ENCODE results near the gene NUCB1. TPM values are rescaled to one million over a fixed set of nuclear protein-coding genes. Genes with fewer than 3 reads are reported as not detected.
"Not testable (repeated sequence)": the region's sequence is repeated elsewhere in the genome, so short reads cannot be mapped to it uniquely, and the experiment has no call there.

NUCB1 gene
- total RNA-seq, 4 donors from 2014 or later = 267 to 424 (median 371) TPM

DNA sequence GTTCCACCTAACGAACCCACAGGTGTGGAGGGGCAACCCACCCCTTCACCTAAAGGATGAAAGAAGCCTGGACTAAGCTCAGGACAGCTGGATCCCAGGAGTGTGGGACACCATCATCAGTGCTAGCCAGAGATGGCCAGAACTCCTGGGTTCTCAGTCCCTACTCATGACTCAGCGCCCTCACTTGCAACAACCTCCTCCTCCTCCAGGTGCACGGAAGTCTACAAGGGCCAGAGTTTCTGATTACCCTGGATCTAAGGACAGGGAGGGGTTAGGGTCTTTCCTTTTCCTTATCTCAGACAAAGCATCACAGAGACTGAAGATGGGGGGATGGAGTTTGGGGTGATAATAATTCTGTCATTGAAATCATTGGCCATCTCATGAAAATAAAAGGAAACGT is 9.6 kb upstream of the NUCB1 start:
- intact Hi-C loops (cut with DNase I) = no loop called here
- Histone ChIP-seq H3K4me1 (peaks cover 0 to under 1% of the 10 kb centered on the region in 2 donors), H3K4me3 (replicated peaks in 1 of 3) (no peak overlapping the region), H3K27ac (no peak overlapping the region), H3K9me3 (no peaks in the 10 kb centered on the region), H3K36me3 (no peaks in the 10 kb centered on the region), H3K27me3 (no peaks in the 10 kb centered on the region)
- WGBS, 2 donors = 74 to 81% methylated on average over 4 of the region's 4 CpGs
- DNase-seq = no peak
- TF ChIP-seq, protein P1, sequence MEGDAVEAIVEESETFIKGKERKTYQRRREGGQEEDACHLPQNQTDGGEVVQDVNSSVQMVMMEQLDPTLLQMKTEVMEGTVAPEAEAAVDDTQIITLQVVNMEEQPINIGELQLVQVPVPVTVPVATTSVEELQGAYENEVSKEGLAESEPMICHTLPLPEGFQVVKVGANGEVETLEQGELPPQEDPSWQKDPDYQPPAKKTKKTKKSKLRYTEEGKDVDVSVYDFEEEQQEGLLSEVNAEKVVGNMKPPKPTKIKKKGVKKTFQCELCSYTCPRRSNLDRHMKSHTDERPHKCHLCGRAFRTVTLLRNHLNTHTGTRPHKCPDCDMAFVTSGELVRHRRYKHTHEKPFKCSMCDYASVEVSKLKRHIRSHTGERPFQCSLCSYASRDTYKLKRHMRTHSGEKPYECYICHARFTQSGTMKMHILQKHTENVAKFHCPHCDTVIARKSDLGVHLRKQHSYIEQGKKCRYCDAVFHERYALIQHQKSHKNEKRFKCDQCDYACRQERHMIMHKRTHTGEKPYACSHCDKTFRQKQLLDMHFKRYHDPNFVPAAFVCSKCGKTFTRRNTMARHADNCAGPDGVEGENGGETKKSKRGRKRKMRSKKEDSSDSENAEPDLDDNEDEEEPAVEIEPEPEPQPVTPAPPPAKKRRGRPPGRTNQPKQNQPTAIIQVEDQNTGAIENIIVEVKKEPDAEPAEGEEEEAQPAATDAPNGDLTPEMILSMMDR (IDR thresholded peaks at IDR 0.05) = no peak
- no peak for TF ChIP-seq POLR2A (IDR thresholded peaks at IDR 0.05)

DNA sequence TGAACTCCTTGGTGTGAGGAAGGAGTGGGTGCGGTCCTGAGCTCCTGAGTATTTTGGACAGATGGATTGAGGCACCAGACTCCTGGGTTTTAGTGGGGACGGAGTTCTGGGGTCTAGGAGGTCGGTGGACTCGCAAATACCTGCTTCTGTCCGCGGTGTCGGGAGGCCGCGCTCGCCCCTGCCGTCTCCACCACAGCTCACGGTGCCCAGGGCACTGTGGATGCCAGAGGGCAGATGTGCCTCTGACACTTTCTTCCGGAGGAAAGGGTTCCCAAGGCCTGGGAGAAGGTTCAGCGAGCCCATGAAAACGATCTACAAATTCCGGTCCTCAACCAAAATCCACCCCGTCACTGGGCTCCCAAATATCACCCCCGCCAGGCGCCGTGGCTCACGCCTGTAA is 4.9 kb upstream of the NUCB1 start:
- Histone ChIP-seq H3K4me1 (peaks cover 3 to 11% of the 10 kb centered on the region in 2 donors), H3K4me3 (replicated peaks in 1 of 3) (no peak overlapping the region), H3K27me3 (no peaks in the 10 kb centered on the region), H3K36me3 (no peaks in the 10 kb centered on the region), H3K9me3 (no peaks in the 10 kb centered on the region), H3K27ac (no peak overlapping the region)
- intact Hi-C loops (cut with DNase I) = no loop called here
- no peak for TF ChIP-seq POLR2A (IDR thresholded peaks at IDR 0.05)
- TF ChIP-seq, protein P1 (IDR thresholded peaks at IDR 0.05) = no peak
- DNase-seq = no peak
- 47 to 69% methylated on average over 20 to 21 of the region's 21 CpGs for WGBS, 2 donors

DNA sequence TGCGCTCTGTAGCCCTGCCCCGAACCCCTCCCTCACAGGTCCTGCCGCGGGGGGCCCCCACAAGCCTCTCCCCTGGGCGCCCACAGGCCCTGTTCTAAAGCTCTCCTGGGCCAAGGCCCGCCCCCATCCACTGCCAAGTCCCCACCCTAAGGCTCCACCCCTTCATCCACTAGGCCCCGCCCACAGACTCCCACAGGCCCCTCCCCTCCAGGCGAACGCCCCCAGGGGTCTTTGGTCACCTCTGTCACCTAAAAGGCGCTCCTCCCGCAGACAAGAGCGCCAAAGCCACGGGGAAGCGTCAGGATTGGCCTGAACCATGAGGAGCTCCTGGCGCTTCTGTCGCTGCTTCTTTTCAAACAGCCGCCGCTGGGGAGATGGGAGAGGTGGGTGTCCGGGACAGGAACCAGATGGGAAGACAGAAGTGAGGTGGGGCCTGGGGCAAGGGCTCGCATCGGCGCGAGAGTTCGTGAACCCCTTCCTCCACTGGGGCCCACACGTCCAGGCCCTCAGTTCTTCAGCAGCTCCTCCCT is 3.9 kb upstream of the NUCB1 start:
- no peaks in the 10 kb centered on the region for H3K27me3 ChIP-seq
- 15 to 21% methylated on average over 16 to 22 of the region's 25 CpGs for WGBS, 2 donors
- DNase-seq = peak; percentile 38 to 47
- H3K27ac ChIP-seq = peak overlapping the region in 1 of 3 donors; percentile 73
- TF ChIP-seq, protein P1 (IDR thresholded peaks at IDR 0.05) = no peak
- TF ChIP-seq POLR2A (IDR thresholded peaks at IDR 0.05) = no peak
- no peaks in the 10 kb centered on the region for H3K36me3 ChIP-seq
- peak overlapping the region in 1 of 3 donors; percentile 6 for H3K4me3 ChIP-seq (replicated peaks in 1 of 3)
- H3K9me3 ChIP-seq = no peaks in the 10 kb centered on the region
- intact Hi-C loops (cut with DNase I) = no loop called here
- H3K4me1 ChIP-seq = peaks cover 10 to 18% of the 10 kb centered on the region in 2 donors

DNA sequence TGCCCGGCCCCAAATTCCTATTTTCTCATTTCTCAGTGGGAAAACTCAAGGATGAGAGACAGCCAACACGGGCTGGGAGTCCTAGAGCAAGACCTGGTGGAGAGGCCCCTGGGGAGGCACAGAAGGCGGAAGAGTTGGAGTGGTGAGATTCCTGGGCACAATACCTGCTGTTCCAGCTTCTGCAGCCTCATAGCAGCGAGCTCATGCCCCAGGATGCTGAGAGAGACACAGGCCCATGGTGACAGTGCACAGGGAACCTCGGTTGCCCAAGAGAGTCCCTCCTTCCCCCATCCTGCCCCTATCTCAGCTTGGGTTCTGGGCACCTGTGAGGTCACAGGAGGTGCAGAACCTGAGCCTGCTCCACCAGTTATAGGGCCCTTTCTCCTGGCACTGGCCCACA is 2.9 kb upstream of the NUCB1 start:
- Histone ChIP-seq H3K4me3 (replicated peaks in 1 of 3) (no peak overlapping the region), H3K4me1 (peaks cover 17 to 27% of the 10 kb centered on the region in 2 donors), H3K27ac (no peak overlapping the region), H3K27me3 (no peaks in the 10 kb centered on the region), H3K36me3 (no peaks in the 10 kb centered on the region), H3K9me3 (no peaks in the 10 kb centered on the region)
- WGBS, 2 donors = 75 to 81% methylated on average over 5 of the region's 5 CpGs
- intact Hi-C loops (cut with DNase I) = no loop called here
- TF ChIP-seq POLR2A (IDR thresholded peaks at IDR 0.05) = no peak
- TF ChIP-seq, protein P1 (IDR thresholded peaks at IDR 0.05) = no peak
- DNase-seq = no peak

DNA sequence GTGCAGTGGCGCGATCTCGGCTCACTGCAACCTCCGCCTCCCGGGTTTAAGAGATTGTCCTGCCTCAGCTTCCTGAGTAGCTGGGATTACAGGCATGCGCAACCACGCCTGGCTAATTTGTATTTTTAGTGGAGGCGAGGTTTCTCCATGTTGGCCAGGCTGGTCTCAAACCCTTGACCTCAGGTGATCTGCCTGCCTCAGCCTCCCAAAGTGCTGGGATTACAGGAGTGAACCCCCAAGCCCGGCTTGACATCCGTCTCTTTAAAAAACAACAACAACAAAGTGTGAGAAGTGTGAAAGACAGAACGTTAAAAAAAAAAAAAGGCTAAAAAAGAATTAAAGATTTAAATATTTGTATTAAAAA is 744 bp upstream of the NUCB1 start:
- peak overlapping the region in 1 of 3 donors; percentile 78 for H3K4me3 ChIP-seq (replicated peaks in 1 of 3)
- WGBS, 2 donors = 78 to 82% methylated on average over 11 of the region's 11 CpGs
- H3K4me1 ChIP-seq = peaks cover 17 to 27% of the 10 kb centered on the region in 2 donors
- H3K36me3 ChIP-seq; intact Hi-C loops (cut with DNase I); H3K27me3 ChIP-seq; DNase-seq; H3K9me3 ChIP-seq: not testable (repeated sequence)
- peak overlapping the region; percentile 69 to 94 (median 85) for H3K27ac ChIP-seq

Data from thyroid gland (tissue), 4 donors.